OCI-LY3 (cell line): ENCODE results near the gene ITPR1.

ENCODE experiments used
- CTCF ChIP-seq: fragments of 200-600, 300-600 bp; sonication (generic); IDR thresholded peaks from 2 replicates; pipeline ENCODE4 v1.5.1; 2014; ENCODE audit warnings: antibody characterized with exemption, low read length, low read depth
- EZH2phosphoT487 ChIP-seq: fragments of 200-600 bp; shearing (Covaris generic); IDR thresholded peaks from 2 replicates; pipeline ENCODE4 v1.6.1; 2018; ENCODE audit warnings: antibody characterized with exemption, mixed run types, low read depth

- no peak for TF ChIP-seq CTCF
- TF ChIP-seq EZH2phosphoT487: no peak
Measured at GRCh38 chr3:4498446-4498845, 5.3 kb downstream of the ITPR1 start.
